H1 (cell line): Measurements from ENCODE around the gene SCAF11. TPM values are rescaled to one million over a fixed set of nuclear protein-coding genes. Genes with fewer than 3 reads are reported as not detected.

Experiments
- CTCF ChIA-PET: fragments of 300-600 bp; sonication (Branson Sonifier 250); formaldehyde crosslinking; loops from one replicate; lab custom pipeline; 2021; ENCODE audit not compliant: partially characterized antibody; lab: Charles Lee
- POLR2A ChIA-PET: fragments of 300-600 bp; sonication (Branson Sonifier 250); formaldehyde crosslinking; loops from one replicate; lab custom pipeline; 2021; ENCODE audit warnings: inconsistent platforms; ENCODE audit not compliant: partially characterized antibody; lab: Charles Lee
- DNase-seq, 2 experiments: peaks; one replicate each; pipeline versions ENCODE4 v3.0.0 to v3.0.0-alpha.2; 2010 to 2022; ENCODE audit warnings: low spot score in 2 of 2, low read depth in 1 of 2, mixed read lengths in 1 of 2
- FAIRE-seq: peaks from 2 replicates; lab custom pipeline; 2011; peaks lifted over from hg19 to GRCh38; lab: Jason Lieb, UNC
- H2AFZ ChIP-seq: 2 replicates; pipeline ENCODE4 v1.8.1; 2012; ENCODE audit warnings: low read length, inconsistent platforms
- H2AK5ac ChIP-seq: 2 replicates; pipeline ENCODE4 v1.6.1; 2013; ENCODE audit warnings: low read depth, low read length
- H2BK120ac ChIP-seq: replicated peaks from 2 replicates; pipeline ENCODE3; 2013; ENCODE audit warnings: low read depth, low read length, inconsistent platforms
- H2BK12ac ChIP-seq: 2 replicates; pipeline ENCODE4 v1.6.1; 2013; ENCODE audit warnings: low read depth, low read length
- H2BK15ac ChIP-seq: 2 replicates; pipeline ENCODE4 v1.6.1; 2013; ENCODE audit warnings: low read length
- H2BK20ac ChIP-seq: 2 replicates; pipeline ENCODE4 v1.6.1; 2013; ENCODE audit warnings: low read length
- H2BK5ac ChIP-seq: 2 replicates; pipeline ENCODE4 v1.6.1; 2013; ENCODE audit warnings: low read depth, low read length
- H3K14ac ChIP-seq: 2 replicates; pipeline ENCODE4 v1.6.1; 2013; ENCODE audit warnings: inconsistent platforms; ENCODE audit not compliant: insufficient read length
- H3K18ac ChIP-seq: 2 replicates; pipeline ENCODE4 v1.6.1; 2013; ENCODE audit warnings: low read length; ENCODE audit errors: extremely low read depth
- H3K23ac ChIP-seq: 2 replicates; pipeline ENCODE4 v1.6.1; 2013; ENCODE audit warnings: inconsistent platforms; ENCODE audit not compliant: insufficient read length
- H3K23me2 ChIP-seq: 2 replicates; pipeline ENCODE4 v1.6.1; 2013; ENCODE audit warnings: low read depth, low read length
- H3K27ac ChIP-seq: 2 replicates; pipeline ENCODE4 v1.6.1; 2011; ENCODE audit warnings: low read depth, low read length, inconsistent platforms
- H3K27me3 ChIP-seq, 4 experiments: replicated peaks in 1 of 4; 1 replicate in 1 of 4; 2 replicates in 3 of 4; pipeline versions ENCODE4 v1.6.1 to v1.8.1; 2011 to 2013; ENCODE audit warnings: low read length in 3 of 4, mild to moderate bottlenecking in 3 of 4, inconsistent platforms in 2 of 4, mixed read lengths in 2 of 4, moderate library complexity in 1 of 4; ENCODE audit not compliant: control insufficient read depth in 3 of 4, insufficient read depth in 3 of 4; ENCODE audit errors: extremely low read depth in 1 of 4
- H3K36me3 ChIP-seq, 4 experiments: 2 replicates each; pipeline versions ENCODE4 v1.6.1 to v1.8.1; 2011 to 2013; ENCODE audit warnings: mild to moderate bottlenecking in 4 of 4, low read length in 3 of 4, moderate library complexity in 2 of 4, control low read depth in 1 of 4, inconsistent platforms in 1 of 4; ENCODE audit not compliant: insufficient read depth in 4 of 4, control insufficient read depth in 2 of 4
- H3K4ac ChIP-seq: replicated peaks from 2 replicates; pipeline ENCODE3; 2013; ENCODE audit warnings: low read length, low read depth, mixed read lengths, inconsistent platforms; ENCODE audit not compliant: insufficient read length
- H3K4me1 ChIP-seq, 4 experiments: replicated peaks in 1 of 4; 1 replicate in 1 of 4; 2 replicates in 3 of 4; pipeline versions ENCODE4 v1.6.1 to v1.8.1; 2011 to 2013; ENCODE audit warnings: low read length in 3 of 4, inconsistent platforms in 2 of 4, mixed read lengths in 1 of 4; ENCODE audit not compliant: insufficient read depth in 4 of 4, control insufficient read depth in 3 of 4
- H3K4me2 ChIP-seq, 2 experiments: 2 replicates each; pipeline versions ENCODE4 v1.6.1 to v1.8.1; 2011 to 2013; ENCODE audit warnings: low read depth in 2 of 2, low read length in 2 of 2, control low read depth in 1 of 2, inconsistent platforms in 1 of 2, mild to moderate bottlenecking in 1 of 2; ENCODE audit not compliant: insufficient read depth in 1 of 2
- H3K4me3 ChIP-seq, 4 experiments: fragments of 200-600, 300-600 bp in 1 of 4; sonication (generic), shearing (Covaris generic), sonication (Bioruptor Twin) in 1 of 4; 2 replicates each; pipeline versions ENCODE4 v1.5.1 to v1.8.1; 2011 to 2016; ENCODE audit warnings: low read length in 4 of 4, low read depth in 3 of 4, control low read depth in 2 of 4, inconsistent platforms in 2 of 4, mild to moderate bottlenecking in 2 of 4, mixed read lengths in 1 of 4, moderate library complexity in 1 of 4; ENCODE audit not compliant: insufficient read depth in 2 of 4; ENCODE audit errors: extremely low read depth in 1 of 4
- H3K56ac ChIP-seq: replicated peaks from 2 replicates; pipeline ENCODE3; 2013; ENCODE audit warnings: low read depth, mild to moderate bottlenecking, mixed read lengths, low read length, inconsistent platforms; ENCODE audit not compliant: insufficient read length
- H3K79me1 ChIP-seq: 2 replicates; pipeline ENCODE4 v1.6.1; 2013; ENCODE audit warnings: low read depth, low read length, control low read depth
- H3K79me2 ChIP-seq, 2 experiments: 2 replicates each; pipeline versions ENCODE4 v1.6.1 to v1.8.1; 2012 to 2013; ENCODE audit warnings: low read length in 2 of 2, mild to moderate bottlenecking in 2 of 2, inconsistent platforms in 1 of 2; ENCODE audit not compliant: insufficient read depth in 2 of 2, control insufficient read depth in 1 of 2
- H3K9ac ChIP-seq, 4 experiments: replicated peaks in 1 of 4; 1 replicate in 1 of 4; 2 replicates in 3 of 4; pipeline versions ENCODE4 v1.6.1 to v1.8.1; 2011 to 2013; ENCODE audit warnings: low read depth in 3 of 4, low read length in 3 of 4, control low read depth in 2 of 4, mild to moderate bottlenecking in 2 of 4, moderate library complexity in 2 of 4, inconsistent platforms in 1 of 4; ENCODE audit errors: extremely low read depth in 1 of 4
- H3K9me3 ChIP-seq, 2 experiments: 2 replicates each; pipeline versions ENCODE4 v1.6.1 to v1.8.1; 2012 to 2013; ENCODE audit warnings: mild to moderate bottlenecking in 2 of 2, moderate library complexity in 2 of 2, control low read depth in 1 of 2, inconsistent platforms in 1 of 2, low read depth in 1 of 2, low read length in 1 of 2, mixed read lengths in 1 of 2; ENCODE audit not compliant: insufficient read depth in 2 of 2
- H4K20me1 ChIP-seq, 2 experiments: replicated peaks in 1 of 2; 2 replicates each; pipeline versions ENCODE3 to v1.8.1; 2011 to 2013; ENCODE audit warnings: inconsistent platforms in 2 of 2, low read length in 2 of 2, mild to moderate bottlenecking in 1 of 2; ENCODE audit not compliant: insufficient read depth in 2 of 2, control insufficient read depth in 1 of 2
- H4K5ac ChIP-seq: 2 replicates; pipeline ENCODE4 v1.6.1; 2013; ENCODE audit warnings: low read length, low read depth, mixed read lengths, inconsistent platforms; ENCODE audit not compliant: insufficient read length
- H4K8ac ChIP-seq: 2 replicates; pipeline ENCODE4 v1.8.0; 2013; ENCODE audit warnings: mild to moderate bottlenecking, moderate library complexity, low read length, inconsistent platforms; ENCODE audit not compliant: insufficient read depth; ENCODE audit errors: extremely low read depth
- H4K91ac ChIP-seq: replicated peaks from 2 replicates; pipeline ENCODE3; 2013; ENCODE audit warnings: low read length, mixed read lengths, inconsistent platforms; ENCODE audit not compliant: insufficient read length
- BACH1 ChIP-seq: IDR thresholded peaks from 2 replicates; pipeline ENCODE4 v1.6.1; 2012; ENCODE audit warnings: low read length, improper control_type of control experiment
- CTBP2 ChIP-seq: IDR thresholded peaks from 2 replicates; pipeline ENCODE4 v1.7.0; 2011; ENCODE audit warnings: borderline replicate concordance, mild to moderate bottlenecking, moderate library complexity, mixed read lengths, low read length; ENCODE audit not compliant: insufficient read depth, insufficient read length
- GTF2F1 ChIP-seq: IDR thresholded peaks from 2 replicates; pipeline ENCODE4 v1.6.1; 2012; ENCODE audit warnings: low read depth, low read length, improper control_type of control experiment, borderline replicate concordance
- MAX ChIP-seq: IDR thresholded peaks from 2 replicates; pipeline ENCODE4 v1.6.1; 2012; ENCODE audit warnings: inconsistent platforms
- NRF1 ChIP-seq: IDR thresholded peaks from 2 replicates; pipeline ENCODE4 v1.6.1; 2011; ENCODE audit warnings: mild to moderate bottlenecking, low read depth, low read length, improper control_type of control experiment
- POLR2A ChIP-seq, 2 experiments: IDR thresholded peaks; 1 replicate in 1 of 2; 2 replicates in 1 of 2; pipeline ENCODE4 v1.6.1; 2011; ENCODE audit warnings: low read depth in 2 of 2, low read length in 2 of 2, mild to moderate bottlenecking in 2 of 2; ENCODE audit errors: control extremely low read depth in 1 of 2
- RXRA ChIP-seq: IDR thresholded peaks from 2 replicates; pipeline ENCODE4 v1.6.1; 2011; ENCODE audit warnings: low read depth, mild to moderate bottlenecking, low read length, moderate library complexity; ENCODE audit not compliant: insufficient read depth
- SAP30 ChIP-seq: fragments of 300-600 bp; sonication (generic); IDR thresholded peaks from 2 replicates; pipeline ENCODE4 v1.7.1; 2012; ENCODE audit warnings: low read length, moderate library complexity, mild to moderate bottlenecking, inconsistent platforms; ENCODE audit not compliant: insufficient read depth, insufficient replicate concordance
- SIN3A ChIP-seq, 2 experiments: IDR thresholded peaks in 1 of 2; conservative IDR thresholded peaks in 1 of 2; 2 replicates each; pipeline ENCODE4 v1.6.1; 2011 to 2012; ENCODE audit warnings: low read length in 2 of 2, improper control_type of control experiment in 1 of 2, low read depth in 1 of 2, mild to moderate bottlenecking in 1 of 2
- SP1 ChIP-seq: IDR thresholded peaks from 2 replicates; pipeline ENCODE4 v1.6.1; 2011; ENCODE audit warnings: low read depth, low read length
- TAF1 ChIP-seq: IDR thresholded peaks from 2 replicates; pipeline ENCODE4 v1.6.1; 2011; ENCODE audit warnings: mild to moderate bottlenecking, low read depth, low read length
- ZNF274 ChIP-seq: IDR thresholded peaks from 2 replicates; pipeline ENCODE4 v1.7.0; 2012; ENCODE audit warnings: low read length, borderline replicate concordance; ENCODE audit errors: extremely low read depth
- WGBS, 2 experiments: shearing (Covaris generic) in 1 of 2; methylation state at CpG; one replicate each; pipeline versions ENCODE4 v1.1.6 to v1.1.7; 2013 to 2015; ENCODE audit warnings: low lambda C conversion rate in 2 of 2, mixed read lengths in 2 of 2, inconsistent platforms in 1 of 2, low coverage in 1 of 2, missing lambda C conversion rate in 1 of 2; ENCODE audit not compliant: insufficient replicate concordance in 2 of 2, insufficient coverage in 1 of 2, insufficient read length in 1 of 2; ENCODE audit errors: extremely low coverage in 1 of 2, missing lambda C conversion rate in 1 of 2; 5-methylcytosine and 5-hydroxymethylcytosine counted together
- polyA plus RNA-seq, 7 experiments: library from polyadenylated mRNA; depleted of rRNA in 3 of 7; stranded (reverse) in 5 of 7; unstranded in 2 of 7; fragments of >200 nt in 5 of 7; fragments of 200-250 nt in 2 of 7; gene quantifications; 1 replicate in 5 of 7; 2 replicates in 1 of 7; 4 replicates in 1 of 7; pipeline versions ENCODE4 v1.2.1 to v1.2.3, GENCODE V29; 2011 to 2013; ENCODE audit warnings: missing spikeins in 2 of 7, mixed read lengths in 2 of 7
- total RNA-seq: library from RNA; stranded (reverse); fragmentation: NEBNext Ultra II Directional; extraction: Animal tissue kit (Norgen Biotek cat#: 25700); gene quantifications from 2 replicates; pipeline ENCODE4 v1.2.1, GENCODE V29; 2021

SCAF11 gene
- total and polyA plus RNA-seq, 2 of the 8 experiments (the other 6 are each of a cell fraction or from before 2014, with no cell fraction given) = 15.1 to 77.8 TPM

- WGBS, 2 experiments = 91% methylated on average over 3 of the region's 3 CpGs; no CpG with 5 or more reads in 1 of the 2 experiments
- H2BK5ac ChIP-seq = no peak overlapping the region
- POLR2A ChIA-PET = no interaction called here
- H3K23ac ChIP-seq = no peak overlapping the region
- no peak overlapping the region for H4K5ac ChIP-seq
- H3K79me1 ChIP-seq = no peaks in the 10 kb centered on the region
- CTCF ChIA-PET = no interaction called here
- no peak overlapping the region for H3K56ac ChIP-seq
- no peaks in the 10 kb centered on the region for H3K27me3 ChIP-seq
- H4K91ac ChIP-seq = no peak overlapping the region
- H3K4ac ChIP-seq = no peak overlapping the region
- H2AFZ ChIP-seq = no peak overlapping the region
- no peak overlapping the region for H3K4me2 ChIP-seq
- FAIRE-seq (no peak), DNase-seq (no peak)
- H2AK5ac ChIP-seq = no peak overlapping the region
- H2BK20ac ChIP-seq = no peak overlapping the region
- no peaks in the 10 kb centered on the region for H3K9me3 ChIP-seq
- H4K8ac ChIP-seq = no peak overlapping the region
- no peak overlapping the region for H3K4me3 ChIP-seq
- no peak for TF ChIP-seq NRF1
- no peak for TF ChIP-seq CTBP2
- TF ChIP-seq TAF1 = no peak
- TF ChIP-seq SP1 = no peak
- TF ChIP-seq BACH1 = no peak
- no peak for TF ChIP-seq MAX
- no peak for TF ChIP-seq GTF2F1
- no peak for TF ChIP-seq ZNF274
- TF ChIP-seq SAP30 = no peak
- TF ChIP-seq POLR2A (IDR thresholded peaks at IDR 0.05; ENCODE audit: control extremely low read depth in 1 of 2, low read depth in 2 of 2, low read length in 2 of 2) = no peak
- TF ChIP-seq SIN3A (conservative IDR thresholded peaks at IDR 0.05 in 1 of 2, IDR thresholded peaks at IDR 0.05 in 1 of 2; ENCODE audit: low read depth in 1 of 2, low read length in 2 of 2) = no peak
- no peak for TF ChIP-seq RXRA
- TF ChIP-seq, all 59 proteins: peak for 0
- Histone ChIP-seq H3K36me3 (peaks cover 0 to 50% (median 21%) of the 10 kb centered on the region in 4 experiments; a peak in 6 of 8 replicates), H3K4me1 (no peaks in the 10 kb centered on the region), H3K79me2 (no peaks in the 10 kb centered on the region), H2BK15ac (no peak overlapping the region), H3K23me2 (no peaks in the 10 kb centered on the region), H2BK120ac (no peak overlapping the region), H2BK12ac (no peak overlapping the region), H3K14ac (no peak overlapping the region), H3K18ac (no peak overlapping the region), H3K27ac (no peak overlapping the region), H4K20me1 (no peaks in the 10 kb centered on the region), H3K9ac (no peak overlapping the region)
Observed at GRCh38 chr12:45930369-45930768, 60.0 kb downstream of the SCAF11 start.
